HepG2 (cell line): Measurements from ENCODE around the gene ARMC5. TPM values are rescaled to one million over a fixed set of nuclear protein-coding genes. Genes with fewer than 3 reads are reported as not detected.

ENCODE experiments used
- FOXP1 ChIP-seq, 2 experiments: fragments of 450-650 bp in 1 of 2; IDR thresholded peaks; 2 replicates each; pipeline ENCODE4 v1.6.1; 2017 to 2018; ENCODE audit warnings: antibody characterized with exemption in 1 of 2
- PREB ChIP-seq: sonication (generic); formaldehyde crosslinking; IDR thresholded peaks from 2 replicates; pipeline ENCODE4 v1.4.0; 2020; ENCODE audit warnings: missing genetic modification reagents
- RFX3 ChIP-seq: IDR thresholded peaks from 2 replicates; pipeline ENCODE4 v1.6.1; 2016; ENCODE audit warnings: missing biosample characterization, missing genetic modification reagents
- SIN3B ChIP-seq: fragments of 150-350 bp; IDR thresholded peaks from 2 replicates; pipeline ENCODE4 v1.6.1; 2014; ENCODE audit warnings: low read length
- TBL1XR1 ChIP-seq: fragments of 150-350 bp; IDR thresholded peaks from 2 replicates; pipeline ENCODE4 v1.6.1; 2014; ENCODE audit warnings: borderline replicate concordance, low read length; ENCODE audit not compliant: partially characterized antibody
- TEAD3 ChIP-seq: optimal IDR thresholded peaks from 2 replicates; pipeline ENCODE3; 2016; ENCODE audit warnings: borderline replicate concordance
- ZFAT ChIP-seq: sonication (generic); formaldehyde crosslinking; conservative IDR thresholded peaks from 2 replicates; pipeline ENCODE4 v1.8.1; 2023; ENCODE audit warnings: missing genetic modification reagents, inconsistent platforms
- ZKSCAN5 ChIP-seq: sonication (generic); formaldehyde crosslinking; IDR thresholded peaks from 2 replicates; pipeline ENCODE4 v1.5.1; 2020; ENCODE audit warnings: mild to moderate bottlenecking, missing genetic modification reagents
- ZNF563 ChIP-seq: sonication (generic); formaldehyde crosslinking; IDR thresholded peaks from 2 replicates; pipeline ENCODE4 v1.8.0; 2022; ENCODE audit warnings: mild to moderate bottlenecking, moderate library complexity, missing genetic modification reagents
- ZSCAN21 ChIP-seq: sonication (generic); formaldehyde crosslinking; IDR thresholded peaks from 2 replicates; pipeline ENCODE4 v1.8.0; 2022; ENCODE audit warnings: mild to moderate bottlenecking, missing genetic modification reagents, moderate library complexity, borderline replicate concordance
- polyA plus RNA-seq, 8 experiments: library from polyadenylated mRNA; depleted of rRNA in 3 of 8; stranded (reverse) in 7 of 8; unstranded in 1 of 8; fragments of >200 nt; fragmentation: Illumina TruSeq in 4 of 8; extraction: Trizol in 4 of 8; gene quantifications; 2 replicates each; pipeline versions ENCODE4 v1.2.1 to v1.2.3, GENCODE V29; 2011 to 2016; ENCODE audit warnings: low read depth in 4 of 8, missing spikeins in 1 of 8, mixed read lengths in 1 of 8; ENCODE audit not compliant: insufficient read depth in 1 of 8
- total RNA-seq, 5 experiments: library from RNA; depleted of rRNA; stranded (reverse); fragments of >200 nt; fragmentation: Illumina TruSeq; extraction: Trizol; gene quantifications; 2 replicates each; pipeline ENCODE4 v1.2.3, GENCODE V29; 2016; ENCODE audit warnings: low read depth in 1 of 5
- TF ChIP-seq, protein P1 (sequence below): sonication (generic); formaldehyde crosslinking; IDR thresholded peaks from 2 replicates; pipeline ENCODE4 v1.4.0; 2020; ENCODE audit warnings: missing genetic modification reagents
- TF ChIP-seq, protein P2 (sequence below): sonication (generic); formaldehyde crosslinking; IDR thresholded peaks from 2 replicates; pipeline ENCODE4 v1.5.0; 2020; ENCODE audit warnings: missing genetic modification reagents, mild to moderate bottlenecking, borderline replicate concordance
- TF ChIP-seq, protein P3 (sequence below): IDR thresholded peaks from 2 replicates; pipeline ENCODE4 v1.6.1; 2012; ENCODE audit warnings: low read length, improper control_type of control experiment
- TF ChIP-seq, protein P4 (sequence below): sonication (generic); formaldehyde crosslinking; IDR thresholded peaks from 2 replicates; pipeline ENCODE4 v1.4.0; 2020; ENCODE audit warnings: missing genetic modification reagents, borderline replicate concordance

ARMC5 gene
- total and polyA plus RNA-seq, 2 of the 13 experiments (the other 11 are each of a cell fraction or from before 2014, with no cell fraction given) = 10.8 to 22.3 TPM

GRCh38 chr16:31507929-31508705 is 48.8 kb downstream of the ARMC5 start, which contains the start of gene RUSF1 (continued):
- TF ChIP-seq FOXP1 (IDR thresholded peaks at IDR 0.05) (no peak), FOXP1 (CRISPR knock-in tag; IDR thresholded peaks at IDR 0.05) (no peak), ZKSCAN5 (CRISPR knock-in tag) (peak; percentile 74; the same call in 1 of the 2 replicates), PREB (CRISPR knock-in tag) (no peak), ZNF563 (peak; percentile 94), RFX3 (CRISPR knock-in tag) (no peak), TBL1XR1 (no peak), SIN3B (no peak; the same call in 1 of the 2 replicates), ZSCAN21 (CRISPR knock-in tag) (peak; percentile 43), ZFAT (CRISPR knock-in tag) (no peak), TEAD3 (peak; percentile 52)
- TF ChIP-seq, protein P1, sequence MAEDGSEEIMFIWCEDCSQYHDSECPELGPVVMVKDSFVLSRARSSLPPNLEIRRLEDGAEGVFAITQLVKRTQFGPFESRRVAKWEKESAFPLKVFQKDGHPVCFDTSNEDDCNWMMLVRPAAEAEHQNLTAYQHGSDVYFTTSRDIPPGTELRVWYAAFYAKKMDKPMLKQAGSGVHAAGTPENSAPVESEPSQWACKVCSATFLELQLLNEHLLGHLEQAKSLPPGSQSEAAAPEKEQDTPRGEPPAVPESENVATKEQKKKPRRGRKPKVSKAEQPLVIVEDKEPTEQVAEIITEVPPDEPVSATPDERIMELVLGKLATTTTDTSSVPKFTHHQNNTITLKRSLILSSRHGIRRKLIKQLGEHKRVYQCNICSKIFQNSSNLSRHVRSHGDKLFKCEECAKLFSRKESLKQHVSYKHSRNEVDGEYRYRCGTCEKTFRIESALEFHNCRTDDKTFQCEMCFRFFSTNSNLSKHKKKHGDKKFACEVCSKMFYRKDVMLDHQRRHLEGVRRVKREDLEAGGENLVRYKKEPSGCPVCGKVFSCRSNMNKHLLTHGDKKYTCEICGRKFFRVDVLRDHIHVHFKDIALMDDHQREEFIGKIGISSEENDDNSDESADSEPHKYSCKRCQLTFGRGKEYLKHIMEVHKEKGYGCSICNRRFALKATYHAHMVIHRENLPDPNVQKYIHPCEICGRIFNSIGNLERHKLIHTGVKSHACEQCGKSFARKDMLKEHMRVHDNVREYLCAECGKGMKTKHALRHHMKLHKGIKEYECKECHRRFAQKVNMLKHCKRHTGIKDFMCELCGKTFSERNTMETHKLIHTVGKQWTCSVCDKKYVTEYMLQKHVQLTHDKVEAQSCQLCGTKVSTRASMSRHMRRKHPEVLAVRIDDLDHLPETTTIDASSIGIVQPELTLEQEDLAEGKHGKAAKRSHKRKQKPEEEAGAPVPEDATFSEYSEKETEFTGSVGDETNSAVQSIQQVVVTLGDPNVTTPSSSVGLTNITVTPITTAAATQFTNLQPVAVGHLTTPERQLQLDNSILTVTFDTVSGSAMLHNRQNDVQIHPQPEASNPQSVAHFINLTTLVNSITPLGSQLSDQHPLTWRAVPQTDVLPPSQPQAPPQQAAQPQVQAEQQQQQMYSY (CRISPR knock-in tag) = peak; percentile 22; the same call in 1 of the 2 replicates
- TF ChIP-seq, protein P2, sequence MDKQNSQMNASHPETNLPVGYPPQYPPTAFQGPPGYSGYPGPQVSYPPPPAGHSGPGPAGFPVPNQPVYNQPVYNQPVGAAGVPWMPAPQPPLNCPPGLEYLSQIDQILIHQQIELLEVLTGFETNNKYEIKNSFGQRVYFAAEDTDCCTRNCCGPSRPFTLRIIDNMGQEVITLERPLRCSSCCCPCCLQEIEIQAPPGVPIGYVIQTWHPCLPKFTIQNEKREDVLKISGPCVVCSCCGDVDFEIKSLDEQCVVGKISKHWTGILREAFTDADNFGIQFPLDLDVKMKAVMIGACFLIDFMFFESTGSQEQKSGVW (CRISPR knock-in tag) = no peak
- TF ChIP-seq, protein P3, sequence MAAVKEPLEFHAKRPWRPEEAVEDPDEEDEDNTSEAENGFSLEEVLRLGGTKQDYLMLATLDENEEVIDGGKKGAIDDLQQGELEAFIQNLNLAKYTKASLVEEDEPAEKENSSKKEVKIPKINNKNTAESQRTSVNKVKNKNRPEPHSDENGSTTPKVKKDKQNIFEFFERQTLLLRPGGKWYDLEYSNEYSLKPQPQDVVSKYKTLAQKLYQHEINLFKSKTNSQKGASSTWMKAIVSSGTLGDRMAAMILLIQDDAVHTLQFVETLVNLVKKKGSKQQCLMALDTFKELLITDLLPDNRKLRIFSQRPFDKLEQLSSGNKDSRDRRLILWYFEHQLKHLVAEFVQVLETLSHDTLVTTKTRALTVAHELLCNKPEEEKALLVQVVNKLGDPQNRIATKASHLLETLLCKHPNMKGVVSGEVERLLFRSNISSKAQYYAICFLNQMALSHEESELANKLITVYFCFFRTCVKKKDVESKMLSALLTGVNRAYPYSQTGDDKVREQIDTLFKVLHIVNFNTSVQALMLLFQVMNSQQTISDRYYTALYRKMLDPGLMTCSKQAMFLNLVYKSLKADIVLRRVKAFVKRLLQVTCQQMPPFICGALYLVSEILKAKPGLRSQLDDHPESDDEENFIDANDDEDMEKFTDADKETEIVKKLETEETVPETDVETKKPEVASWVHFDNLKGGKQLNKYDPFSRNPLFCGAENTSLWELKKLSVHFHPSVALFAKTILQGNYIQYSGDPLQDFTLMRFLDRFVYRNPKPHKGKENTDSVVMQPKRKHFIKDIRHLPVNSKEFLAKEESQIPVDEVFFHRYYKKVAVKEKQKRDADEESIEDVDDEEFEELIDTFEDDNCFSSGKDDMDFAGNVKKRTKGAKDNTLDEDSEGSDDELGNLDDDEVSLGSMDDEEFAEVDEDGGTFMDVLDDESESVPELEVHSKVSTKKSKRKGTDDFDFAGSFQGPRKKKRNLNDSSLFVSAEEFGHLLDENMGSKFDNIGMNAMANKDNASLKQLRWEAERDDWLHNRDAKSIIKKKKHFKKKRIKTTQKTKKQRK = no peak
- TF ChIP-seq, protein P4, sequence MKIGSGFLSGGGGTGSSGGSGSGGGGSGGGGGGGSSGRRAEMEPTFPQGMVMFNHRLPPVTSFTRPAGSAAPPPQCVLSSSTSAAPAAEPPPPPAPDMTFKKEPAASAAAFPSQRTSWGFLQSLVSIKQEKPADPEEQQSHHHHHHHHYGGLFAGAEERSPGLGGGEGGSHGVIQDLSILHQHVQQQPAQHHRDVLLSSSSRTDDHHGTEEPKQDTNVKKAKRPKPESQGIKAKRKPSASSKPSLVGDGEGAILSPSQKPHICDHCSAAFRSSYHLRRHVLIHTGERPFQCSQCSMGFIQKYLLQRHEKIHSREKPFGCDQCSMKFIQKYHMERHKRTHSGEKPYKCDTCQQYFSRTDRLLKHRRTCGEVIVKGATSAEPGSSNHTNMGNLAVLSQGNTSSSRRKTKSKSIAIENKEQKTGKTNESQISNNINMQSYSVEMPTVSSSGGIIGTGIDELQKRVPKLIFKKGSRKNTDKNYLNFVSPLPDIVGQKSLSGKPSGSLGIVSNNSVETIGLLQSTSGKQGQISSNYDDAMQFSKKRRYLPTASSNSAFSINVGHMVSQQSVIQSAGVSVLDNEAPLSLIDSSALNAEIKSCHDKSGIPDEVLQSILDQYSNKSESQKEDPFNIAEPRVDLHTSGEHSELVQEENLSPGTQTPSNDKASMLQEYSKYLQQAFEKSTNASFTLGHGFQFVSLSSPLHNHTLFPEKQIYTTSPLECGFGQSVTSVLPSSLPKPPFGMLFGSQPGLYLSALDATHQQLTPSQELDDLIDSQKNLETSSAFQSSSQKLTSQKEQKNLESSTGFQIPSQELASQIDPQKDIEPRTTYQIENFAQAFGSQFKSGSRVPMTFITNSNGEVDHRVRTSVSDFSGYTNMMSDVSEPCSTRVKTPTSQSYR (CRISPR knock-in tag) = 0 out of 2 replicates have a peak, but pooled peaks have one; percentile 48
